Fibroblast of peridontal ligament (primary cell): ENCODE measurements around the gene ARHGAP42.

ENCODE experiments used
- DNase-seq: peaks from one replicate; pipeline ENCODE4 v3.0.0-alpha.2; 2010; ENCODE audit errors: extremely low read depth

The ARHGAP42 gene

GRCh38 chr11:100759856-100760255 is 72.8 kb downstream of the ARHGAP42 start:
- no peak for DNase-seq

DNA sequence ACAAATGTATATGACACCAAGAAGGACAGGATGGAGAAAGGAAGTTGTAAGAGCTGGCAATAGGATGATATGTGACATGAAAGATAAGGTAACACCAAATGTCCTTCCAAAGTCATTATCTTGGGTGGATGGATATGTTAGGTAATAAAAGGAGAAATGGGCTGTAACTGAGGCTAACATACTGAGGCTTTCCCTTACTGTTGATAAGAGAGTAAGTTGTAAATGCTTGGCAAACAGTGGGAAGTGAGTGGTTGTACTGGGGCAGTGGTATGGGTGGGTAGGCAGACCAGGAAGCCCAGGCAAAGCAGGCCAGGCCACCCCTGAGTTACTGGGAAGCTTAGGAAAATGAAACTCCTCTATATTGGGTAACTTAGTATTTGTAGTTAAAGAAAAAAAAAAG is 73.7 kb downstream of the ARHGAP42 start:
- no peak for DNase-seq

DNA sequence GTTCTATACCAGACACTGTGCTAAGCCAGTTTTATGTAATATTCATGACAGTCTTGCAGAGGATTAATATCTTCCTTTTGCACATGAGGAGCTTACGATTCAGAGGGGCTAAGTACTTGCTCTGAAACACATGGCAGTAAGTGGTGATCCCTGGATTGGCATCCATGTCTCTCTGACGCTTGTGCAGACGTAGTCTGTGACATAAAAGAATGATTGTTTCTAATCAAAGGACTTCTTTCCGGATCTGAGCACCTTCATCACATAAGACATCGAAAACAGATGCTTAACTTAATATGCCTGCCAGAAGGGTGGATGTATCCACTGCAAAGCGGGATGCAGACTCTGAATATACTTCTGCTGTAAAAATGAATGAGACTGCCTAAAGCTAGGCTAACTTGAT is 74.8 kb downstream of the ARHGAP42 start:
- DNase-seq: no peak

- no peak for DNase-seq
These were observed 79.7 kb downstream of the ARHGAP42 start for GRCh38 chr11:100766764-100767163.

GRCh38 chr11:100769165-100769564 is 82.1 kb downstream of the ARHGAP42 start:
- DNase-seq: peak; percentile 7

GRCh38 chr11:100769617-100770016 is 82.5 kb downstream of the ARHGAP42 start:
- DNase-seq: no peak

DNA sequence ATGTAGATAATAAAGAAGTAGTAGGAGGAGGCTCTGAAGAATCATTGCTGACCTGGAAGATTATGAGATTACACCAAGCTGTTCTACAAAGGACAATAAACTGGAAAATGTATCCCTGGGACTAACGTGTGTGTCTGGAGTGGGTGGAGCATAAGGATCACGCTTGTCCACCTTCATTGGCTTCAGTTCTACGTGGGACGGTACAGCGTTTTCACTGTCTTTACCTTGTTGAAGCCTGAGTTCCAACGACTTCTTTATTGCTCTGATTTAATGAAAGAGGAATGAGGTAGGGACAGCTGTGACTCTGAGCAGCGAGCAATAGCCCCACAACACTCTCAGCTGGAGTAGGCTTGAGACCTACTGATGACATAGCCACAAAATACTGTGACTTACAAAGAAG is 87.0 kb downstream of the ARHGAP42 start:
- no peak for DNase-seq

DNA sequence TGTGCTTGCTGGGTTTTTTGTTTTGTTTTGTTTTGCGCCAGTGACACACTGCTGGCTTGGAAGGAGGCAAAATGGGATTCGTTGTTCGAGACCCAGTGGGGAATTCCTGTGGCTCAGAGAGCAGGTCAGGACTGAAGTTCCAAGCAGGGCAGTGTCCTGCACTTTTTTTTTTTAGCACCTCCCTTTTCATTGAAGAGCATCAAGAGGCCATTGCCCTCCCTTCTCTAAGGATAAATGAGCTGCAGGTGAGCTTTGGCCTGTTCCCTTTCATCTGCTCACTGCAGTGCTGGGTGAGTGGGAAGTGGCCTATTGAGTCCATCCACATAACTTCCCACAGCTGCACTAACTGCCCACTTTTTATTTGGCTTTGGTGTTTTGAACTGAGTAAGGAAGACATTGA is 87.8 kb downstream of the ARHGAP42 start:
- no peak for DNase-seq

GRCh38 chr11:100776212-100776896 is 89.3 kb downstream of the ARHGAP42 start:
- peak; percentile 52 for DNase-seq

DNA sequence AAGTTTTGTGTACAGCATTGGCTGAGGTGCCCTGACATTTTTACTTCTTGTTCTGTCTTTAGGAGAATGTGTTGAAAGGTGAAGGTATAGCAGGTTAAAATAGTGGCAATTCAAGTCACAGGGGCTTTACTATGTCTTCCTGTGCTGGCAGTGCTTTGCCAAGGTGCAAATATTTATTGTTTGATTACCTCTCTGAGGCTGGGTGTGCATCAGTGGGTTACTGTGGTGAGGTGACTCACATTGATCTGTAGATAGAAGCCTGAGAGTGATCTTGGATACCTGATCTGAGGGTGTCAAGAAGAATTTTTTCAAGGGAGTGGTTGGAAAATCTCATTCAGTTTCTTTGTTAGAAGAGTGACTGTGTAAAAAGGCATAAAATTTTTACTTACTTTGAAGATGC is 90.0 kb downstream of the ARHGAP42 start:
- no peak for DNase-seq

- DNase-seq: no peak
These were observed 90.6 kb downstream of the ARHGAP42 start for GRCh38 chr11:100777736-100778135.

DNA sequence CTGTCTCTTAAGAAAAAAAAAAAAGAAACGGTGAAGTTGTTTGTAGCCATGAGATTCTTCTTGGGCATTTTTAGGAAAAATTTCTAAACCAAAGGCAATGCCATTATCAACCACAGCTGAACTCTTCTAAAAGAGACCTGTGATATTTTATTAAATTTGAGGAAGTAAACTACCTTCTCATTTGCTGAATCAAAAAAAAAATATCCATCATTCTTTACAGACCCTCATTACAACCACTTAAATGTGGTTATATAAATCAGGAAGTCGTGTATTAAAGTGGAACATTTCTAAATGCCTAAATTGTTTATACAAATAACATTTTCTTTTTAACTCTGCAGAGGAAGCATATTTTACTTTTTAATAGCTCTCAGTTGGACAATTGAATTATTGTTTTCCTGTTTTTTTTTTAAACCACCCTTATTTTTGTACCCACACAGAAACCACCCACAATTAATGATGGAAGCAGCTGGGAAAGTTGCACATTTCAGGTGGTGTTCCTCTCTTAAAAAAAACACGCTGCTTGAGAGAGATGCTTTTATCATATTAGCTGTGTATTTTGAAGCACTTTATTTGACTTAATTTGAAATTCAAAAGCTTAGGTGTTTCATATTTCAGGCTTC is 91.2 kb downstream of the ARHGAP42 start:
- no peak for DNase-seq

GRCh38 chr11:100780470-100780869 is 93.4 kb downstream of the ARHGAP42 start:
- no peak for DNase-seq

- no peak for DNase-seq
These were observed 98.3 kb downstream of the ARHGAP42 start for GRCh38 chr11:100785148-100785983.

- no peak for DNase-seq
These were observed 101.6 kb downstream of the ARHGAP42 start for GRCh38 chr11:100788561-100789295.

DNA sequence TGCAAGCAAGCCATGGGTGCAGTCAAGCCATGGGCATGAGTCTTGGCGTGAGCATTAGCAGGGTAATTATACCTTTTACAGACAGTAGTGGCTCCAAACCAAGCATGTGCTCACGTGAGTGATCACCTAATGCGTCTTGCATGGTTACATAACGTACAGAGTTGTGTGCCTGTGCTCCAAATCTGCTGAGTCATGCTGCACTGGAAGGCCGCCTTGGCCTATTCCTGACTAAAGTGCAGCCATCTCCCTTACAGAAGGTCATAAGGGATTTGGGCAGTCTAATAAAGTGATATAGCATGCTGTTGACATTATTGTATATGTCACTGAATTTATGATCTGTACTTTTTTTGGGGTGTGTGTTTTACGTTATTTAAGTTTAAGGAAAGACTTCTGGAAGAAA is 102.4 kb downstream of the ARHGAP42 start:
- no peak for DNase-seq

GRCh38 chr11:100790073-100790472 is 103.0 kb downstream of the ARHGAP42 start:
- no peak for DNase-seq

- no peak for DNase-seq
These were observed 104.0 kb downstream of the ARHGAP42 start for GRCh38 chr11:100791103-100791502.

GRCh38 chr11:100791860-100792259 is 104.8 kb downstream of the ARHGAP42 start:
- DNase-seq: no peak

GRCh38 chr11:100793525-100793924 is 106.4 kb downstream of the ARHGAP42 start:
- no peak for DNase-seq

DNA sequence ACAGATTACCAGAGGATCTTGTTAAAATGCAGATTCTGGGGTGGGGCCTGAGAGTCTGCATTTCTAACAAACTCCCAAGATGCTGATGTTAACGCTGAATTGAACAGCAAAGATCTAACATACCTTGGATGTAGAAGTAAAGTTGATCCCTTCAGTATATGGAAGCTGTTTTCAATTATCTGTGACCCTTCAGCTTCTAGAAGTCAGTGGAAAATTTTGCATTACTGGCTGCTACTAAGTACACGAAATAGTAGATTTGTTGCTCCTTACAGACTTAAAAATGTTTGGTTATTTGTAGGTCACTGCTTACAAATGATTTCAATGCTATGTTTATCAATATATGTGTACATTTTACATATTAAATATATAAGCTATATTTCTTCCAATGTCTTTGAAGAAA is 107.4 kb downstream of the ARHGAP42 start:
- DNase-seq: peak; percentile 27

- DNase-seq: no peak
These were observed 112.4 kb downstream of the ARHGAP42 start for GRCh38 chr11:100799445-100799844.
